Brain microvascular endothelial cell (primary cell): ENCODE results near the gene KLHL5.
A peak's percentile ranks its signal among the peaks of the same experiment; 100 is the strongest.

Experiments used
- DNase-seq: peaks from one replicate; pipeline ENCODE4 v3.0.0-alpha.2; 2020
- H3K27ac ChIP-seq: fragments of 250-450 bp; sonication (Bioruptor Pico); 2 replicates; pipeline ENCODE4 v1.5.1; 2020; ENCODE audit warnings: mild to moderate bottlenecking, moderate library complexity
- H3K27me3 ChIP-seq: fragments of 250-450 bp; sonication (Bioruptor Pico); replicated peaks from 2 replicates; pipeline ENCODE4 v1.5.1; 2020; ENCODE audit warnings: mild to moderate bottlenecking
- H3K36me3 ChIP-seq: fragments of 250-450 bp; sonication (Bioruptor Pico); replicated peaks from 2 replicates; pipeline ENCODE4 v1.5.1; 2020; ENCODE audit warnings: mild to moderate bottlenecking
- H3K4me3 ChIP-seq: 2 replicates; pipeline ENCODE4 v1.5.1; 2011; ENCODE audit warnings: low read depth, mild to moderate bottlenecking, control low read depth, low read length, moderate library complexity
- CTCF ChIP-seq: IDR thresholded peaks from 2 replicates; pipeline ENCODE4 v1.5.1; 2011; ENCODE audit warnings: low read depth, mild to moderate bottlenecking, moderate library complexity, low read length, control low read depth, inconsistent platforms; ENCODE audit errors: missing control alignments
- in situ Hi-C: cut with HindIII; loops from 2 replicates; pipeline ENCODE4 v1.10.0; 2017; ENCODE audit warnings: low sequenced_read_pairs, low pct_ligation_motif_present

Gene KLHL5

GRCh38 chr4:39045827-39046221 is 16.2 kb upstream of the KLHL5 start:
- peak overlapping the region; percentile 99 for H3K27ac ChIP-seq
- DNase-seq = peak; percentile 42
- in situ Hi-C loops = no loop called here

GRCh38 chr4:39046249-39046648 is 15.8 kb upstream of the KLHL5 start:
- Histone ChIP-seq H3K27me3 (no peaks in the 10 kb centered on the region), H3K4me3 (peak overlapping the region; percentile 71), H3K36me3 (peaks cover 2% of the 10 kb centered on the region), H3K27ac (peak overlapping the region; percentile 99)
- no peak for TF ChIP-seq CTCF
- in situ Hi-C loops = no loop called here
- peak; percentile 80 for DNase-seq

More at GRCh38 chr4:39045827-39046221, 16.2 kb upstream of the KLHL5 start:
- Histone ChIP-seq H3K36me3 (peaks cover under 1% of the 10 kb centered on the region), H3K4me3 (peak overlapping the region; percentile 71), H3K27me3 (no peaks in the 10 kb centered on the region)
- TF ChIP-seq CTCF = no peak

GRCh38 chr4:39047681-39048080 is 14.4 kb upstream of the KLHL5 start:
- peaks cover 2% of the 10 kb centered on the region for H3K36me3 ChIP-seq
- peak overlapping the region; percentile 99 for H3K27ac ChIP-seq
- no peaks in the 10 kb centered on the region for H3K27me3 ChIP-seq
- in situ Hi-C loops = no loop called here
- DNase-seq = peak; percentile 27
- H3K4me3 ChIP-seq = no peak overlapping the region
- TF ChIP-seq CTCF = no peak

- no peak for DNase-seq
- Histone ChIP-seq H3K36me3 (peaks cover 2% of the 10 kb centered on the region), H3K4me3 (no peak overlapping the region), H3K27me3 (no peaks in the 10 kb centered on the region), H3K27ac (peak overlapping the region; percentile 99)
- in situ Hi-C loops = no loop called here
- TF ChIP-seq CTCF = no peak
These were observed 13.7 kb upstream of the KLHL5 start for GRCh38 chr4:39048311-39048710.

- H3K27me3 ChIP-seq = no peaks in the 10 kb centered on the region
- H3K27ac ChIP-seq = no peak overlapping the region
- H3K36me3 ChIP-seq = peaks cover 2% of the 10 kb centered on the region
- no peak for DNase-seq
- in situ Hi-C loops = no loop called here
- TF ChIP-seq CTCF = no peak
- H3K4me3 ChIP-seq = no peak overlapping the region
These were observed 11.4 kb upstream of the KLHL5 start for GRCh38 chr4:39050590-39050989.

- Histone ChIP-seq H3K27ac (no peak overlapping the region), H3K36me3 (peaks cover 2% of the 10 kb centered on the region), H3K4me3 (no peak overlapping the region), H3K27me3 (no peaks in the 10 kb centered on the region)
- no peak for TF ChIP-seq CTCF
- no peak for DNase-seq
- in situ Hi-C loops = no loop called here
These were observed 10.5 kb upstream of the KLHL5 start for GRCh38 chr4:39051492-39051891.
